Measurements from ENCODE around the gene MLLT6.

Gene MLLT6

GRCh38 chr17:38773258-38773657 is 68.2 kb downstream of the MLLT6 start:
- no peaks in the 10 kb centered on the region for H3K36me3 ChIP-seq (replicated peaks; ENCODE audit: insufficient read depth, low read length)
- no peaks in the 10 kb centered on the region for H4K20me1 ChIP-seq (ENCODE audit: insufficient read depth, low read length)

GRCh38 chr17:38777641-38778250 is 72.7 kb downstream of the MLLT6 start:
- no peaks in the 10 kb centered on the region for H3K9me3 ChIP-seq (replicated peaks; ENCODE audit: insufficient read depth, low read length)
- DNase-seq, result no peak
- H3F3A ChIP-seq (ENCODE audit: insufficient read depth, low read length), result no peaks in the 10 kb centered on the region
- H3K9ac ChIP-seq (ENCODE audit: low read length), result no peak overlapping the region
- H2AFZ ChIP-seq (ENCODE audit: low read length), result no peak overlapping the region
- no peak overlapping the region for H3K4me2 ChIP-seq (ENCODE audit: low read depth, low read length)
- H3K4me3 ChIP-seq (ENCODE audit: low read length), result no peak overlapping the region
- H3K36me3 ChIP-seq (replicated peaks; ENCODE audit: insufficient read depth, low read length), result 0 out of 2 replicates have a peak, but pooled peaks cover 5% of the 10 kb centered on the region
- H3K4me1 ChIP-seq (ENCODE audit: low read length), result no peaks in the 10 kb centered on the region
- no peaks in the 10 kb centered on the region for H3K79me2 ChIP-seq (ENCODE audit: low read length)
- no peaks in the 10 kb centered on the region for H3K27me3 ChIP-seq (replicated peaks; ENCODE audit: insufficient read depth, low read length)
- no peaks in the 10 kb centered on the region for H3K9me2 ChIP-seq (replicated peaks; ENCODE audit: insufficient read depth, low read length)
- H4K20me1 ChIP-seq (ENCODE audit: insufficient read depth, low read length), result no peaks in the 10 kb centered on the region
- H3K27ac ChIP-seq (ENCODE audit: low read length), result no peak overlapping the region
- no peak for TF ChIP-seq EZH2 (optimal IDR thresholded peaks at IDR 0.05; ENCODE audit: low read depth, low read length)
- no peak for TF ChIP-seq EZH2phosphoT487 (IDR thresholded peaks at IDR 0.05; ENCODE audit: low read length)
- no peak for TF ChIP-seq CTCF (IDR thresholded peaks at IDR 0.05; ENCODE audit: low read length)

More at GRCh38 chr17:38773258-38773657, 68.2 kb downstream of the MLLT6 start:
- H3K27ac ChIP-seq (ENCODE audit: low read length), result no peak overlapping the region
- H3K9me2 ChIP-seq (replicated peaks; ENCODE audit: insufficient read depth, low read length), result no peaks in the 10 kb centered on the region
- TF ChIP-seq EZH2phosphoT487 (IDR thresholded peaks at IDR 0.05; ENCODE audit: low read length), result no peak
- TF ChIP-seq CTCF (IDR thresholded peaks at IDR 0.05; ENCODE audit: low read length), result no peak
- TF ChIP-seq EZH2 (optimal IDR thresholded peaks at IDR 0.05; ENCODE audit: low read depth, low read length), result no peak
- H3K27me3 ChIP-seq (replicated peaks; ENCODE audit: insufficient read depth, low read length), result no peaks in the 10 kb centered on the region
- H2AFZ ChIP-seq (ENCODE audit: low read length), result no peak overlapping the region
- no peaks in the 10 kb centered on the region for H3K9me3 ChIP-seq (replicated peaks; ENCODE audit: insufficient read depth, low read length)
- no peaks in the 10 kb centered on the region for H3F3A ChIP-seq (ENCODE audit: insufficient read depth, low read length)
- H3K79me2 ChIP-seq (ENCODE audit: low read length), result no peaks in the 10 kb centered on the region
- no peak overlapping the region for H3K4me3 ChIP-seq (ENCODE audit: low read length)
- H3K9ac ChIP-seq (ENCODE audit: low read length), result no peak overlapping the region
- no peaks in the 10 kb centered on the region for H3K4me1 ChIP-seq (ENCODE audit: low read length)
- no peak for DNase-seq
- no peak overlapping the region for H3K4me2 ChIP-seq (ENCODE audit: low read depth, low read length)
